Stimulated activated CD4-positive, alpha-beta T cell treated with anti-CD3 and anti-CD28 coated beads, Interleukin-1b, Interleukin-23, amount 100 ng/mL, for 4 hours (primary cell): ENCODE measurements around the gene SSMEM1.
"Not testable (repeated sequence)": the region's sequence is repeated elsewhere in the genome, so short reads cannot be mapped to it uniquely, and the experiment has no call there.

Experiments used
- DNase-seq, 2 donors: peaks; one replicate each; pipeline ENCODE4 v3.0.0-alpha.2; 2020; ENCODE audit warnings: low read depth in 2 of 2

SSMEM1 gene

DNA sequence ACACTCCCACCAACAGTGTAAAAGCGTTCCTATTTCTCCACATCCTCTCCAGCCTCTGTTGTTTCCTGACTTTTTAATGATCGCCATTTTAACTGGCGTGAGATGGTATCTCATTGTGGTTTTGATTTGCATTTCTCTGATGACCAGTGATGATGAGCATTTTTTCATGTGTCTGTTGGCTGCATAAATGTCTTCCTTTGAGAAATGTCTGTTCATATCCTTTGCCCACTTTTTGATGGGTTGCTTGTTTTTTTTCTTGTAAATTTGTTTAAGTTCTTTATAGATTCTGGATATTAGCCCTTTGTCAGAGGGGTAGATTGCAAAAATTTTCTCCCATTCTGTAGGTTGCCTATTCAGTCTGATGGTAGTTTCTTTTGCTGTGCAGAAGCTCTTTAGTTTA, 42.0 kb downstream of the SSMEM1 start:
- not testable (repeated sequence) for DNase-seq

- DNase-seq, result no peak
Measured at GRCh38 chr7:130254555-130254954, 46.9 kb downstream of the SSMEM1 start.

DNA sequence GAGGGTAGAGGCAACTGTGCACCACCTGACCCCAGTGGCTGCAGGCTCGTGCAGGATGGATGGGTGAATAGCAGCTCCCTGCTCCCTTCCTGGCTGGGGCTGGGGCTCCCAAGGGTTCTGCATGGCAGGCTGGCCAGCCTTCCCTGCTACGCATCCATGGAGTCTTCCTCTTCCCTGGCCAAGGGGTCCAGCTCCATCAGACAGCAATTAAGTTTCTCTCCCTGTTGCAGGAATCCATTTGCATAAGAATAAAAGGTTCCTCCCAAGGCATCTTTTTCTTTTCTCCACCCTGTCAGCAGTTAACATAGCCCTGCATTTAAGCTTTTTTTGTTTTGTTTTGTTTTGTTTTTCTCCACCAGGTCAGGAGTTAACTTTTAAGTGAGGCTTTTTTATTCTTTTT, 49.0 kb downstream of the SSMEM1 start:
- DNase-seq, result no peak

GRCh38 chr7:130258494-130259078, 50.9 kb downstream of the SSMEM1 start:
- no peak for DNase-seq

GRCh38 chr7:130262448-130262847, 54.8 kb downstream of the SSMEM1 start:
- DNase-seq, result no peak

GRCh38 chr7:130263130-130263529, 55.5 kb downstream of the SSMEM1 start:
- no peak for DNase-seq
